GM18907 (cell line): ENCODE results near the gene CTIF.

Experiments used
- ATAC-seq: cut with Tn5 transposase; IDR thresholded peaks from one replicate; pipeline ENCODE4 v1.9.1; 2021; ENCODE audit warnings: mild to moderate bottlenecking, moderate library complexity; ENCODE audit not compliant: unreplicated experiment

CTIF gene

DNA sequence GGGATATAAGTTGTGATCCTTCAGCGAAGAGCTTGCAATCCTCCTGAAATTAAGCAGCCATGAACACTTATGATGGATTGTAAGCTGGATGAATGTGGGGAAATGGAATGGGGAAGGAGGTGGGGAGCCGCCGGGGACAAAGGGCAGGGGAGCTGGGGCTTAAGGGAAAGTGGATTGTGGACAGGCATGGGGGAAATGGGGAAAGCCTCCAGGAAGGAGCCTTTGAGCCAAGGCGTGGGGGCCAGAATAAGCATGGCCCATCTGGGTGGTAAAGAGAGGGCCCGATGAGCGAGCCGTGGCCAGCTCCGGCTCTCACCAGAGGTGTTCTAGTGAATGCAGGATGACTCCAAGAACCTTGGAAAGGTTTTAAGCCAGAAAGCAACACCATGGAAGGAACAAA is 288.0 kb downstream of the CTIF start:
- ATAC-seq = no peak

GRCh38 chr18:48827291-48828193 is 288.7 kb downstream of the CTIF start:
- ATAC-seq = no peak

GRCh38 chr18:48828194-48828545 is 289.3 kb downstream of the CTIF start:
- no peak for ATAC-seq

DNA sequence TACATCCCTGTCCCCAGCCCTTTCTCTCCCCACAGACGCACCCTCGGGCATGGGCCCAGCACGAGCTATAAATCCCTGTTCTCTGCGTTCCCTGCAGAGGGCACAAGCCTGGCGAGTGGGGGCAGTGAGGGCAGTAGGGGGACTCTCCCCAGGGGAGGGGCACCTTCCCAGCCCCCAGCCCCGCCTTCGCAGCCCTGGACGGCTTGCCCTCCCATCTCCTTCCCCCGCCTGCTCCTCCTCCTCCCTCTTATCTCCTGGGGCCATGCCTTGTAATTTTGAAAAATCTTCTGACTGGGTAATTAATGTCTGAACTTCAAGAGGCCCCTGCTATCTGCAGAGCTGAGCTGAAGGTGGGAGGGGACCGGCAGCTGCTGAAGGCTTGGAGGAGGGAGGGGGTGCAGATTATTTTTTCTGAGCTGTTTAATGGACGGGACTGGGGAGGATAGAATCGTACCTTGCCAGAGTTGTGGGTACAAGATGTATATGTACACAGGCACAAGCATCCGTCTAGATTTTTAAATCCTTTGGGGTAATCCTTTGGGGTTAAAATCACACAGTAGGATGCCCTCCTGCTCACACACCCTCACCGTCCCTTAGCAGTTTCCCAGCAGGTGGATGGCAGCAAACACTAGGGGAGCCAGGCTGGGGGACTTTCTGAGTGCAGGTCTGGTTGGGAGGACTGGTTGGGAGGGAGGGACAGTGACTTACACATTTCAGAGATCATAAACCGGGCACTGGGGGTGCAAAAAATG is 290.0 kb downstream of the CTIF start:
- ATAC-seq = no peak

GRCh38 chr18:48829443-48830149 is 290.8 kb downstream of the CTIF start:
- ATAC-seq = no peak

DNA sequence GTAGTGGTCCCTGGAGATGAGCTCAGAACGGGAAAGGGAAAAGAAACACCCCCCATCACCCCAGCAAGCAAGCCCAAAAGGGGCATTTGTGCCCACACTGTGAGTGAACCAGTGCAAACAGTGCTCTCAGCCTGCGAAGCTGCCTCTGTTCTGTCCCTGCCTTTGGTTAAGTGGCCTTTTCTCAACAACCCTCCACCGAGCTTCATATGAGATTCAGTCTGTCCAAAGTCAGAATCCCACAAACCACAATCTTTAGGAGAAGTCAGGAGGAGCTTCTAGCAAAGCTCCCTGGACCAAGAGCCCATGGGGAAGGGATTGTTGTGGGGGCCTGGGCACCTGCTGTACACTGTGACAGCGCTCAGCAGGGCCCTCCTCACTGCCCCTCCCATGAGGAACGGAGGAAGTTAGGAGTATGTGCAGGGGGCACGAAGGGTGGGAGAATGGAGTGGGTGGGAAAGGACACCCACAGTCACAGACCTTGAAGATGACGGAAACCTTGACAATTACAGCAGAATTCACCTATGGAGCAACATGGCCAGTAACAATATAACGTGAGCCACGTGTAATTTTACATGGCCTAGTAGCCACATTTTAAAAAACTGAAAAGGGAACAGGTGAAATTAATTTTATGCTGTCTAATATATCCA is 292.4 kb downstream of the CTIF start:
- no peak for ATAC-seq

GRCh38 chr18:48831802-48832201 is 293.0 kb downstream of the CTIF start:
- ATAC-seq = no peak

GRCh38 chr18:48832938-48833700 is 294.3 kb downstream of the CTIF start:
- no peak for ATAC-seq

- peak; percentile 68 for ATAC-seq
These were observed 295.0 kb downstream of the CTIF start for GRCh38 chr18:48833701-48834412.

DNA sequence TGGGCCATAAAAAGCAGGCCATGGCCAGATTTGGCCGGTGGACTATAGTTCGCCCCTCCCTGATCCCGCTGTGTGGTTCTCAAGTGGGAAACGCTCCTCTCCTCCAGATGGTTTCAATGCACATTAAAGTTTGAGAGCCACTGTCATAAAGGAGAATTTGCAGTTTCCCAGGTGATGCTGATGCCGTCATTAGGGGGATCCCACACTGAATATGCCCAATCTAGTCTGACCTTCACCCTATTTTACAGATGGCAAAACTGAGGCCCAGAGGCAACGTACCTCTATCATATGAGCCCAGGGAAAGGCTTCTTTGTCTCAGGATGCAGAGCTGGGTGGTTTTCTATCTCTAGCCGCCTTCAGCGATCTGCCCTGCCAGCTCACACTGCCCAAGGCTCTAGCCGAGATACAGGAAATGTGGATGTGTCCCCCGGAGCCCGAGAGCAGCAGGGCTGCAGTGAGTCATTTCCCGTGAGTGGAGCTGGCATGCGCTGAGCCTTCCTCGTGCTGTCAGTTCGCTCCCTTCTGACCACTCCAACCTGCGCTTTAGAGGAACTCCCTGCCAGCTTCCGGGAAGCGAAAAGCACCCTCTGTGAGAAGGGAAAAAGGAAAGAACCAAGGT is 295.7 kb downstream of the CTIF start:
- ATAC-seq = peak; percentile 70

DNA sequence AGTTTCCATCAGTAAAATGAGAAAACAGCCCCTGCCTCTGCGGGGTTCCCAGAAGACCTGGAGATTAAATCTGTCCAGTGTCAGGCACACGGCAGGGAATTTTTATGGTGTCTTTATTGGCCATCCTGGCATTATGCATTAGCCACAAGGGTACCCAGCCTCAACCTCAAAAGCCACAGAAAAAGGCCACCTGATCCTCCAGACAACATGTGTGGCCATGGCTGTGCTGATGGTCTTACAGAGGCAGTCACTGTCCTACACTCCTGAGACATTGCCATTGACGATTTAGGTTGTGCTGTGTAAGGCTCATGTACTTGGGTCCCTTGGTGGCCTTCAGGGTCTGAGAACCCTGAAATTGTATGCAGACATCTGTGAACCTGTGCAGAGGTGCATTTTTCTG is 296.3 kb downstream of the CTIF start:
- ATAC-seq = peak; percentile 25

DNA sequence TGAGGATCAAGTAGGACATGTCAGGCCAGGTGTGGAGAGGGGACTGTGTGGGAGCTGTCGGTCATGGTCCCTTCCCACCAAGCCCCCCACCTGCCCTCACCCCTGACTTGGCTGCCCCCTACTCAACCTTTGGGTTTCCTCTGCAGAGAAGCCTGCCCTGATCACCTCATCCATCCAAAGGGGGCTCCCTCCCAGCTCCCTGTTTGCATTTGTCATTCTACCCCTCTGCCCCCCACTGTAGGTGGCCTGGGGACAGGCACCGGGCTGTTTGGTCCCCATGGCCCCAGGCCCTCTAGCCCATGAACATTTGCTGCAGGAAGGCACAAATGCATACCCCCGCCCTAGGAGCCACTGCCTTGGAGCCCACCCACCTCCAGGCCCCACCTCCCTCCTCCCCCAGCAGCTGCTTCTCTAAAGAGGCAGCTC is 296.9 kb downstream of the CTIF start:
- no peak for ATAC-seq

- no peak for ATAC-seq
These were observed 297.5 kb downstream of the CTIF start for GRCh38 chr18:48836231-48836805.

GRCh38 chr18:48836806-48837615 is 298.2 kb downstream of the CTIF start:
- no peak for ATAC-seq

DNA sequence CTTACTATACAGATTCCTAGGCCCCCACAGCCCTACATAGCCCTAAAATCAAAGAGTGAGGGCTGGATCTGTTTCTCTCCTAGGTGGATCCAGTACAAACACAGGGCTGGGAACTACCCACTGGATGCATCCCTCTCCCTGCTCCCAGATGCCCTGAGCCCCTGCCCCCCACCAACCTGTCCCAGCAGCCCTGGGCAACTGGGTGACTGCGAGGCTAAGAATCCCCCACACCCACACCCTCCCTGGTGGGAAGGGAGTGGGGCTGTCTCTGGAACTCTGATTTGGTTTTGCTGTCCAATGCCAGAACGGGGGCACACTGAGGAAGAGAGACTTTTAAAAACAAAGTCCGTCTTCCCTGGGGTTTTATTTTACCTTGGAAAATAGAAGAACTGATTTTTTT is 298.8 kb downstream of the CTIF start:
- no peak for ATAC-seq

DNA sequence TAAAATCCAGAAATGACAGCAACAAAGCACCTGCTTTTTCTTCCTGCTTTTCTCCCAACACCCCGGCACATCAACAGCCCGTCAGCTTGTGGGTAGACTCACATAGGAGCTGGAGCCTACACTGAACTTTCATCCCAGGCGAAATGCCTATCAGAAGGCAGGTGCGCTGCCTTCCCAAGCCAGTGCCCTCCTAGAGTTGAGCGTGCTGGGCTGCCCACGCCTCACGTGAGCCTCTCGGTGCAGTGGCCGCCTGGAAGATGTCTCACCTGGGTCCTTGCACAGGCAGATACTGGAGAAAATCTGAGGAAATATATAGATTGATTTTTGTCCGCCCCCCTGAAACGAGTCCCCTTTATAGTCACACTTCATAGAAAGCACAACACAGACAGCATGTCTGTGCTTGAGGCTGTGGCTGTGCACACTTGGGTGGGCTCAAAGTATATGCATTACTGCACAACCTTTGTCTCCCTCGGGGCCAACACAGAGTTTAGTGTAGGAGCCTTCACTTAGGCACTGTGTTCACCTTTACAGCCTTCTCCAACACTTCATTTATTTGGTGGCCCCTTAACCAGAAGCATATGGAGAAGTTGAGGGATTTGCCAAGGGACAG is 299.4 kb downstream of the CTIF start:
- no peak for ATAC-seq

GRCh38 chr18:48838921-48839818 is 300.3 kb downstream of the CTIF start:
- no peak for ATAC-seq
